GM18868 (cell line): ENCODE measurements around the gene C14orf119.

ENCODE experiments used
- ATAC-seq: cut with Tn5 transposase; IDR thresholded peaks from one replicate; pipeline ENCODE4 v1.9.1; 2021; ENCODE audit warnings: mild to moderate bottlenecking, moderate library complexity; ENCODE audit not compliant: unreplicated experiment

Gene C14orf119

DNA sequence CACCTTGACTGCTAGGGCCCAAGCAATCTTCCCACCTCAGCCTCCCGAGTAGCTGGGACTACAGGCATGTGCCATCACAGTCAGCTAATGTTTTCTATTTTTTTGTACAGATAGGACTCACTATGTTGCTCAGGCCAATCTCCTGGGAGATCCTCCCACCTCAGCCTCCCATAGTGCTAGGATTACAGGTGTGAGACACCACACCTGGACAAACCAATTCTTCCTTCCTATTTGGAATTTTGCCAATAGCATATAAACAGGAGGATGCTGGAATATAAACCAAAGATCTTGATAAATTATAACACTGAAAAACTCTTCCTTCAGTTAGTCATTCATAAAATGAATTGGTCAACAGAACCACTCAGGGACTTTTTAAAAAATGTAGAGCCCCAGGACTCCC, 8.7 kb upstream of the C14orf119 start:
- ATAC-seq, result no peak

DNA sequence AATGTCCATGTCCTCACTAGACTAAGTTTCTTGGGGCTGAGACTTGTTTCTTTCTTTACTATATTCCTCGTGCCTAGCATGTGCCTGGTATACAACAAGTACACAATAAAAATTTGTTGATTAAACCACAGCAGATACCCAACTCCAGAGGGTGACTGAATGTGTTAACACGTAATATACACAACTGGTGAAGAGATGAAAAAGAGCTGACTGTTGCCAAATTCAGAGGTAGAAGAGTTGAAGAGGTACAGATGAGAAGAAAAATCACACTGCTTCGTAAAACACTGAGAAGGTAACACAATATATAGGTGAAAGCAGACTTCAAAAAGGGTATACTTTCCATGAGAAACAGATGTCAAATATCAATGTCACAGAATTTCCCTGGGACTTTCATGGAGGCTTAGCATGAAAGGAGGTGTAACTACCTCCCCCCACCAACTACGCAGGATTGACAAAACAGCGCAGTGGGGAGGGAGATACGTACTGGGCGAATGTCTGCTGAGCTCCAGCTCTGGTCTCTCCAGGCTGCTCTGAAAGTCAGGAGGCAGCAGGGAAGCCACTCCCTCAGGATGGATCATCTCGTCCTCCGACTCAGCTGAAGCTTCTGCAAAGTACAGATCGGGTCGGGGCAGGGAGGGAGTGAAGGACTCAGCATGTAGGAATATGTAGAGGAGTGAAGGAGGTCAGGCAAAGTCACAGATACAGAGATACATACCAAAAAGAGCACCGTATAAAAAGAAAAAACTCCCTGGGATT, 5.6 kb upstream of the C14orf119 start:
- ATAC-seq, result no peak

GRCh38 chr14:23090254-23090636, 5.1 kb upstream of the C14orf119 start:
- no peak for ATAC-seq

- ATAC-seq, result no peak
Measured at GRCh38 chr14:23091294-23092225, 3.7 kb upstream of the C14orf119 start.

GRCh38 chr14:23093104-23093503, 2.2 kb upstream of the C14orf119 start:
- ATAC-seq, result no peak

DNA sequence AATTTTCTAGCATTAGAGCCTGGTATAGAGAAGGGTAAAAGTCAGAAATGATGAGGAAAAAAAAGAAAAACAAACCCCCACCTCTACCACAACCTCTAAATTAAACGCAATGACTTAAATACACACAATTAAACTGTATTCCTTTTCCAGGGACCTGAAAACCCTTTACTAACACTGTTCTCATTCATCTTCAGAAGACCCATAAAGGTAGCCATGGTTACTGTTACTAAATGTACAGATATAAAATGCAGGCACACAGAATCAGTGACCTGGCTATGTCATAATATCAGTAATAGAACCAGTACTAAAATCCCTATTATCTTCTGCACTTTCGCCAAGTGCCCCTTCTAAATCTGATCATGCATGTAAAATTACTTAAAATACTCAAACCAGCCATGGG, 1.8 kb upstream of the C14orf119 start:
- ATAC-seq, result no peak

GRCh38 chr14:23093991-23094665, 1.2 kb upstream of the C14orf119 start:
- ATAC-seq, result peak; percentile 39

GRCh38 chr14:23094666-23095195, 574 bp upstream of the C14orf119 start, which contains the start of gene ACIN1:
TSS of gene ACIN1 (minus strand) at chr14:23095136. CDS start at chr14:23095112, 24 bp downstream.
- peak; percentile 24 for ATAC-seq

GRCh38 chr14:23097786-23098185, 2.5 kb downstream of the C14orf119 start:
- ATAC-seq, result no peak

DNA sequence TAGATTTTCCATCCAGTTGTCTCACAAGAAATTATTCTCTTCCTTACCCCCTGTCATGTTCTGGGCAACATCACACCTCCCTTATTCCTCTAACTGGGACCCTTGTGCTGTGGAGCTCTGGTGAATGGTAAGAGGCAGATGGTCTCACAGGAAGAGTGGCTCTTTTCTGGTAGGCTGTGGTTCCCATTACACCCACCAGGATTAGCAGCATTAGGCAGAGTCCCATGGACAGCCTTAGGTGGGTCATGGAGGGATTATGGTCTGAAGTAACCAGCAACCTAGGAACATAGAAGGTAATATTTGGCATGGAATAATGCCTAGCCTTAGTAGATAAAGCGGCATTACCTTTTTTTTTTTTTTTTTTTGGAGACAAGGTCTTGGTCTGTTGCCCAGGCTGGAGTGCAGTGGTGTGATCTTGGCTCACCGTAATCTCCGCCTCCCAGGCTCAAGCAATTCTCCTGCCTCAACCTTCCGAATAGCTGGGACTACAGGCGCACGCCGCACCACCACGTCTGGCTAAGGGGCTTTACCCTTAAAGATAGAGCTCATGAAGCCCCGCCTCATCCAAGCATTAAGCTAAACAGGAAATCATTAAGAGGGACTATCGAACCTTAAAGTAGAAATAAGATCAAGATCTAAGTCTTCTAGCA, 4.0 kb downstream of the C14orf119 start:
- no peak for ATAC-seq

- ATAC-seq, result no peak
Measured at GRCh38 chr14:23101213-23101970, 6.1 kb downstream of the C14orf119 start.

DNA sequence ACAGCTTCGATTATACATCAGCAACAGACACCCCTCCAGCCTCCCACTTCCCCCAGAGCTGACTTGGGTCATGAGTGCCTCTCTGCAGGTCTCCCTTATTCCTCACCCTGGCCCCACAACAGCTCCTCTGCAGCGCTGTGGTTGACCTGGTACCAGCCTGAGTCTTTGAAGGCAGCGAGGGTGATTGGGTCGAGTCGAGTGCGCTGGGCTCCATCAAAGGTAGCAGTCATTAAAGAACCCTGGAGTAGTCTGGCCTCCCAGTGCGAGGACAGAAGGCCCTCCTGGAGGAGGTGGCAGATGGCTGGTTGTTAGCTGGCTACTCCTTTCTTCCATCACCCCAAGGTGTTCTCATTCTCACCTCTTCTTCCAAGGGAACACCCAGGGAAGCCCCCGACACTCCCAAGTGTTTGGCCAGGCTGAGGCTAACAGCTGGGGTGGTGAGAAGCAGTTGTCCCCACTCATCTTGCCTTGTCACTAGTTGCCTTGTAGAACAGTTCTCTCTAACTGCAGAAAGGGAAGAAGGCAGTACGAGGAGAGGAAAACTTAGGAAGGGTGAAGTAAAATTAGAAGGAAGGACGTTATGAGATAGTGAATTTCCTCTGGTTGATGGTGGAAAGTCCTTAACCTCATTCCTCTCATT, 6.8 kb downstream of the C14orf119 start:
- no peak for ATAC-seq

- ATAC-seq, result no peak
Measured at GRCh38 chr14:23102801-23103200, 7.5 kb downstream of the C14orf119 start.

GRCh38 chr14:23103581-23103980, 8.3 kb downstream of the C14orf119 start:
- no peak for ATAC-seq

DNA sequence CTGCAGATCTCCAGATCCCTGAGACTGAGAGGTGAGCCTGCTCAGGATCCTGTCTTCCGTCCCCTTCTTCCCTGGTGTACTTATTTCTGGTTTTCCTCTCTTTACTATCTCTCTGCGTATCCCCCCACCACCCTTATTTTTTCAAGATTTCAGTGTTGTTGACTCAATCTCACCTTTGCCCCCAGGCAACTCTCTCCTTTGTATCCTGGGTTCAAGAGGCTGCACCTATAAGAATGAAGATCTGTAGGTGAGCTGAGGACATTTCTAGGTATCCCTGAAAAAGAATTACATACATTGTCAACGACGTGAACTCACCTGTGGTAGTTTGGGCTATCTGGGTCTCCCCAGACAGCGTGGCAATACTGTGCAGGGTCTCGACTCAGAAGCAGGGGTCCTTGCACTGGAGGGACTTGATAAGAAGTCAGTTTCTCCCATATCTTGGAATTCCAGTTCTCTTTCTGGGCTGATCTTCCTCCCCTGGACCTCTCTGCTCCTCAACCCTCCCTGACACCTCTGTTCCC, 8.8 kb downstream of the C14orf119 start:
- no peak for ATAC-seq

- ATAC-seq, result no peak
Measured at GRCh38 chr14:23104591-23105347, 9.5 kb downstream of the C14orf119 start, which contains the start of gene CIROP. TSS of gene CIROP (minus strand) at chr14:23104989. CDS start at chr14:23104920, 69 bp downstream.

- no peak for ATAC-seq
Measured at GRCh38 chr14:23105348-23105824, 10.1 kb downstream of the C14orf119 start.

- no peak for ATAC-seq
Measured at GRCh38 chr14:23106747-23107045, 11.4 kb downstream of the C14orf119 start.
